H1 (cell line): Measurements from ENCODE around the gene NR3C2. TPM values are rescaled to one million over a fixed set of nuclear protein-coding genes. Genes with fewer than 3 reads are reported as not detected.
"Not testable (repeated sequence)": the region's sequence is repeated elsewhere in the genome, so short reads cannot be mapped to it uniquely, and the experiment has no call there.

Experiments used
- CTCF ChIA-PET: fragments of 300-600 bp; sonication (Branson Sonifier 250); formaldehyde crosslinking; loops from one replicate; lab custom pipeline; 2021; ENCODE audit not compliant: partially characterized antibody; lab: Charles Lee
- POLR2A ChIA-PET: fragments of 300-600 bp; sonication (Branson Sonifier 250); formaldehyde crosslinking; loops from one replicate; lab custom pipeline; 2021; ENCODE audit warnings: inconsistent platforms; ENCODE audit not compliant: partially characterized antibody; lab: Charles Lee
- DNase-seq, 2 experiments: peaks; one replicate each; pipeline versions ENCODE4 v3.0.0 to v3.0.0-alpha.2; 2010 to 2022; ENCODE audit warnings: low spot score in 2 of 2, low read depth in 1 of 2, mixed read lengths in 1 of 2
- FAIRE-seq: peaks from 2 replicates; lab custom pipeline; 2011; peaks lifted over from hg19 to GRCh38; lab: Jason Lieb, UNC
- H2AFZ ChIP-seq: 2 replicates; pipeline ENCODE4 v1.8.1; 2012; ENCODE audit warnings: low read length, inconsistent platforms
- H2AK5ac ChIP-seq: 2 replicates; pipeline ENCODE4 v1.6.1; 2013; ENCODE audit warnings: low read depth, low read length
- H2BK120ac ChIP-seq: replicated peaks from 2 replicates; pipeline ENCODE3; 2013; ENCODE audit warnings: low read depth, low read length, inconsistent platforms
- H2BK12ac ChIP-seq: 2 replicates; pipeline ENCODE4 v1.6.1; 2013; ENCODE audit warnings: low read depth, low read length
- H2BK15ac ChIP-seq: 2 replicates; pipeline ENCODE4 v1.6.1; 2013; ENCODE audit warnings: low read length
- H2BK20ac ChIP-seq: 2 replicates; pipeline ENCODE4 v1.6.1; 2013; ENCODE audit warnings: low read length
- H2BK5ac ChIP-seq: 2 replicates; pipeline ENCODE4 v1.6.1; 2013; ENCODE audit warnings: low read depth, low read length
- H3K14ac ChIP-seq: 2 replicates; pipeline ENCODE4 v1.6.1; 2013; ENCODE audit warnings: inconsistent platforms; ENCODE audit not compliant: insufficient read length
- H3K18ac ChIP-seq: 2 replicates; pipeline ENCODE4 v1.6.1; 2013; ENCODE audit warnings: low read length; ENCODE audit errors: extremely low read depth
- H3K23ac ChIP-seq: 2 replicates; pipeline ENCODE4 v1.6.1; 2013; ENCODE audit warnings: inconsistent platforms; ENCODE audit not compliant: insufficient read length
- H3K23me2 ChIP-seq: 2 replicates; pipeline ENCODE4 v1.6.1; 2013; ENCODE audit warnings: low read depth, low read length
- H3K27ac ChIP-seq: 2 replicates; pipeline ENCODE4 v1.6.1; 2011; ENCODE audit warnings: low read depth, low read length, inconsistent platforms
- H3K27me3 ChIP-seq, 4 experiments: replicated peaks in 1 of 4; 1 replicate in 1 of 4; 2 replicates in 3 of 4; pipeline versions ENCODE4 v1.6.1 to v1.8.1; 2011 to 2013; ENCODE audit warnings: low read length in 3 of 4, mild to moderate bottlenecking in 3 of 4, inconsistent platforms in 2 of 4, mixed read lengths in 2 of 4, moderate library complexity in 1 of 4; ENCODE audit not compliant: control insufficient read depth in 3 of 4, insufficient read depth in 3 of 4; ENCODE audit errors: extremely low read depth in 1 of 4
- H3K36me3 ChIP-seq, 4 experiments: 2 replicates each; pipeline versions ENCODE4 v1.6.1 to v1.8.1; 2011 to 2013; ENCODE audit warnings: mild to moderate bottlenecking in 4 of 4, low read length in 3 of 4, moderate library complexity in 2 of 4, control low read depth in 1 of 4, inconsistent platforms in 1 of 4; ENCODE audit not compliant: insufficient read depth in 4 of 4, control insufficient read depth in 2 of 4
- H3K4ac ChIP-seq: replicated peaks from 2 replicates; pipeline ENCODE3; 2013; ENCODE audit warnings: low read length, low read depth, mixed read lengths, inconsistent platforms; ENCODE audit not compliant: insufficient read length
- H3K4me1 ChIP-seq, 4 experiments: replicated peaks in 1 of 4; 1 replicate in 1 of 4; 2 replicates in 3 of 4; pipeline versions ENCODE4 v1.6.1 to v1.8.1; 2011 to 2013; ENCODE audit warnings: low read length in 3 of 4, inconsistent platforms in 2 of 4, mixed read lengths in 1 of 4; ENCODE audit not compliant: insufficient read depth in 4 of 4, control insufficient read depth in 3 of 4
- H3K4me2 ChIP-seq, 2 experiments: 2 replicates each; pipeline versions ENCODE4 v1.6.1 to v1.8.1; 2011 to 2013; ENCODE audit warnings: low read depth in 2 of 2, low read length in 2 of 2, control low read depth in 1 of 2, inconsistent platforms in 1 of 2, mild to moderate bottlenecking in 1 of 2; ENCODE audit not compliant: insufficient read depth in 1 of 2
- H3K4me3 ChIP-seq, 4 experiments: fragments of 200-600, 300-600 bp in 1 of 4; sonication (generic), shearing (Covaris generic), sonication (Bioruptor Twin) in 1 of 4; 2 replicates each; pipeline versions ENCODE4 v1.5.1 to v1.8.1; 2011 to 2016; ENCODE audit warnings: low read length in 4 of 4, low read depth in 3 of 4, control low read depth in 2 of 4, inconsistent platforms in 2 of 4, mild to moderate bottlenecking in 2 of 4, mixed read lengths in 1 of 4, moderate library complexity in 1 of 4; ENCODE audit not compliant: insufficient read depth in 2 of 4; ENCODE audit errors: extremely low read depth in 1 of 4
- H3K56ac ChIP-seq: replicated peaks from 2 replicates; pipeline ENCODE3; 2013; ENCODE audit warnings: low read depth, mild to moderate bottlenecking, mixed read lengths, low read length, inconsistent platforms; ENCODE audit not compliant: insufficient read length
- H3K79me1 ChIP-seq: 2 replicates; pipeline ENCODE4 v1.6.1; 2013; ENCODE audit warnings: low read depth, low read length, control low read depth
- H3K79me2 ChIP-seq, 2 experiments: 2 replicates each; pipeline versions ENCODE4 v1.6.1 to v1.8.1; 2012 to 2013; ENCODE audit warnings: low read length in 2 of 2, mild to moderate bottlenecking in 2 of 2, inconsistent platforms in 1 of 2; ENCODE audit not compliant: insufficient read depth in 2 of 2, control insufficient read depth in 1 of 2
- H3K9ac ChIP-seq, 4 experiments: replicated peaks in 1 of 4; 1 replicate in 1 of 4; 2 replicates in 3 of 4; pipeline versions ENCODE4 v1.6.1 to v1.8.1; 2011 to 2013; ENCODE audit warnings: low read depth in 3 of 4, low read length in 3 of 4, control low read depth in 2 of 4, mild to moderate bottlenecking in 2 of 4, moderate library complexity in 2 of 4, inconsistent platforms in 1 of 4; ENCODE audit errors: extremely low read depth in 1 of 4
- H3K9me3 ChIP-seq, 2 experiments: 2 replicates each; pipeline versions ENCODE4 v1.6.1 to v1.8.1; 2012 to 2013; ENCODE audit warnings: mild to moderate bottlenecking in 2 of 2, moderate library complexity in 2 of 2, control low read depth in 1 of 2, inconsistent platforms in 1 of 2, low read depth in 1 of 2, low read length in 1 of 2, mixed read lengths in 1 of 2; ENCODE audit not compliant: insufficient read depth in 2 of 2
- H4K20me1 ChIP-seq, 2 experiments: replicated peaks in 1 of 2; 2 replicates each; pipeline versions ENCODE3 to v1.8.1; 2011 to 2013; ENCODE audit warnings: inconsistent platforms in 2 of 2, low read length in 2 of 2, mild to moderate bottlenecking in 1 of 2; ENCODE audit not compliant: insufficient read depth in 2 of 2, control insufficient read depth in 1 of 2
- H4K5ac ChIP-seq: 2 replicates; pipeline ENCODE4 v1.6.1; 2013; ENCODE audit warnings: low read length, low read depth, mixed read lengths, inconsistent platforms; ENCODE audit not compliant: insufficient read length
- H4K8ac ChIP-seq: 2 replicates; pipeline ENCODE4 v1.8.0; 2013; ENCODE audit warnings: mild to moderate bottlenecking, moderate library complexity, low read length, inconsistent platforms; ENCODE audit not compliant: insufficient read depth; ENCODE audit errors: extremely low read depth
- H4K91ac ChIP-seq: replicated peaks from 2 replicates; pipeline ENCODE3; 2013; ENCODE audit warnings: low read length, mixed read lengths, inconsistent platforms; ENCODE audit not compliant: insufficient read length
- KDM5A ChIP-seq: fragments of 200-600 bp; IDR thresholded peaks from 2 replicates; pipeline ENCODE4 v1.7.1; 2012; ENCODE audit warnings: mild to moderate bottlenecking, low read length, inconsistent platforms, mixed read lengths
- RAD21 ChIP-seq, 2 experiments: IDR thresholded peaks in 1 of 2; conservative IDR thresholded peaks in 1 of 2; 2 replicates each; pipeline ENCODE4 v1.6.1; 2011; ENCODE audit warnings: low read depth in 2 of 2, low read length in 2 of 2, improper control_type of control experiment in 1 of 2, inconsistent platforms in 1 of 2, mild to moderate bottlenecking in 1 of 2, moderate library complexity in 1 of 2
- WGBS, 2 experiments: shearing (Covaris generic) in 1 of 2; methylation state at CpG; one replicate each; pipeline versions ENCODE4 v1.1.6 to v1.1.7; 2013 to 2015; ENCODE audit warnings: low lambda C conversion rate in 2 of 2, mixed read lengths in 2 of 2, inconsistent platforms in 1 of 2, low coverage in 1 of 2, missing lambda C conversion rate in 1 of 2; ENCODE audit not compliant: insufficient replicate concordance in 2 of 2, insufficient coverage in 1 of 2, insufficient read length in 1 of 2; ENCODE audit errors: extremely low coverage in 1 of 2, missing lambda C conversion rate in 1 of 2; 5-methylcytosine and 5-hydroxymethylcytosine counted together
- polyA plus RNA-seq, 7 experiments: library from polyadenylated mRNA; depleted of rRNA in 3 of 7; stranded (reverse) in 5 of 7; unstranded in 2 of 7; fragments of >200 nt in 5 of 7; fragments of 200-250 nt in 2 of 7; gene quantifications; 1 replicate in 5 of 7; 2 replicates in 1 of 7; 4 replicates in 1 of 7; pipeline versions ENCODE4 v1.2.1 to v1.2.3, GENCODE V29; 2011 to 2013; ENCODE audit warnings: missing spikeins in 2 of 7, mixed read lengths in 2 of 7
- total RNA-seq: library from RNA; stranded (reverse); fragmentation: NEBNext Ultra II Directional; extraction: Animal tissue kit (Norgen Biotek cat#: 25700); gene quantifications from 2 replicates; pipeline ENCODE4 v1.2.1, GENCODE V29; 2021

NR3C2 gene
- total and polyA plus RNA-seq, 2 of the 8 experiments (the other 6 are each of a cell fraction or from before 2014, with no cell fraction given), result 0.80 to 3.9 TPM

DNA sequence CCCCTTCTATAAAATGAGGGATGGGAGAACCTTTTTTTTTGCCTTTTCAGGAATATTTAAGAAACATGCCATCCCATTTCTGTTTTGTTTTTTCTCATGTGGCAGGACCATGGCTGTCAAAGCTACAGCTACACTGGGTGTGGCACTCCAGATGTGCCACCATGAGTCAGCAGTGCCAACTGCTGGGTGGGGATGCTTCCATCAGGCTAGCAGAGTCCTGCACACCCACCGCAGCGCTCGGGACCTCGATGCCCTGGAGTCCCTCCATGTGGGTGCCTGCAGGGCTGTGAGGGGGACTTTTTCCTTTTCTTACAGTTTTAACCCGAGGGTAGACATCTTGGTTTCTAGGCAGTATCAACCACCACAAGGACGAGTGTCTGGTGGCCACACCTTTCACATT lies 352.6 kb downstream of the NR3C2 start (continued):
- TF ChIP-seq RAD21 (IDR thresholded peaks at IDR 0.05 in 1 of 2, conservative IDR thresholded peaks at IDR 0.05 in 1 of 2; ENCODE audit: low read depth in 2 of 2, low read length in 2 of 2), result no peak
- TF ChIP-seq KDM5A, result no peak
- TF ChIP-seq, all 59 proteins: peak for 0

DNA sequence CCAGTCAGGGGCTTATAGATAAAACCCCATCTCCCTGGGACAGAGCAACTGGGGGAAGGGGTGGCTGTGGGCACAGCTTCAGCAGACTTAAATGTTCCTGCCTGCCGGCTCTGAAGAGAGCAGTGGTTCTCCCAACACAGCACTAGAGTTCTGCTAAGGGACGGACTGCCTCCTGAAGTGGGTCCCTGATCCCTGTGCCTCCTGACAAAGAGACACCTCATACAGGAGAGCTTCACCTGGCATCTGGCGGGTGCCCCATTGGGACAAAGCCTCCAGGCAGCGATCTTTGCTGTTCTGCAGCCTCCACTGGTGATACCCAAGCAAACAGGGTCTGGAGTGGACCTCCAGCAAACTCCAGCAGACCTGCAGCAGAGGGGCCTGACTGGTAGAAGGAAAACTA lies 359.1 kb downstream of the NR3C2 start:
- H3K36me3 ChIP-seq, H3K9me3 ChIP-seq, H3K18ac ChIP-seq, H4K8ac ChIP-seq, H3K56ac ChIP-seq, H3K4ac ChIP-seq, H3K79me2 ChIP-seq, H3K23ac ChIP-seq, H2BK5ac ChIP-seq, H3K27me3 ChIP-seq, H2AK5ac ChIP-seq, H2BK12ac ChIP-seq, H3K14ac ChIP-seq, FAIRE-seq, POLR2A ChIA-PET, H2AFZ ChIP-seq, H3K4me3 ChIP-seq, H3K27ac ChIP-seq, H4K91ac ChIP-seq, H3K79me1 ChIP-seq, H2BK15ac ChIP-seq, H2BK20ac ChIP-seq, H3K9ac ChIP-seq, H2BK120ac ChIP-seq, DNase-seq, H3K23me2 ChIP-seq, H3K4me2 ChIP-seq, H4K20me1 ChIP-seq, H3K4me1 ChIP-seq, H4K5ac ChIP-seq: not testable (repeated sequence)
- CTCF ChIA-PET, result interaction anchor here (0.7 to 2.0 kb wide), 4 partner anchors 12 to 99 kb away, joined by 3 to 4 read pairs (median 4); no protein-coding TSS in a partner anchor
- WGBS, 2 experiments, result 88% methylated on average over 4 of the region's 4 CpGs; no CpG with 5 or more reads in 1 of the 2 experiments
